OCI-LY1 (cell line): ENCODE results near the gene FMNL1.

ENCODE experiments used
- H2AFZ ChIP-seq: fragments of 200-600 bp; sonication (generic), shearing (Covaris generic); 2 replicates; pipeline ENCODE4 v1.6.0; 2014; ENCODE audit warnings: antibody characterized with exemption, mild to moderate bottlenecking, low read length
- H3F3A ChIP-seq: fragments of 200-600 bp; sonication (generic), shearing (Covaris generic); 2 replicates; pipeline ENCODE4 v1.6.0; 2014; ENCODE audit warnings: mild to moderate bottlenecking, antibody characterized with exemption, low read length, moderate library complexity; ENCODE audit not compliant: insufficient read depth
- H3K27ac ChIP-seq: fragments of 200-600 bp; sonication (generic); 2 replicates; pipeline ENCODE4 v1.5.1; 2014; ENCODE audit warnings: low read length, mixed run types, mild to moderate bottlenecking, low read depth; ENCODE audit not compliant: poor library complexity, severe bottlenecking
- H3K27me3 ChIP-seq: fragments of 200-600 bp; sonication (generic); 2 replicates; pipeline ENCODE4 v1.6.0; 2014; ENCODE audit warnings: antibody characterized with exemption, mild to moderate bottlenecking, low read length, moderate library complexity; ENCODE audit not compliant: insufficient read depth
- H3K36me3 ChIP-seq: fragments of 200-600 bp; sonication (generic); 2 replicates; pipeline ENCODE4 v1.6.1; 2014; ENCODE audit warnings: mild to moderate bottlenecking, antibody characterized with exemption, low read length, moderate library complexity, mixed read lengths; ENCODE audit not compliant: insufficient read depth
- H3K4me1 ChIP-seq: fragments of 200-600 bp; sonication (generic); 2 replicates; pipeline ENCODE4 v1.5.1; 2014; ENCODE audit warnings: mild to moderate bottlenecking, low read length, moderate library complexity; ENCODE audit not compliant: insufficient read depth, severe bottlenecking
- H3K4me2 ChIP-seq: fragments of 200-600 bp; sonication (generic), shearing (Covaris generic); 2 replicates; pipeline ENCODE4 v1.6.1; 2014; ENCODE audit warnings: low read length
- H3K4me3 ChIP-seq: fragments of 200-600 bp; sonication (generic); 2 replicates; pipeline ENCODE4 v1.5.1; 2014; ENCODE audit warnings: low read length, low read depth, mild to moderate bottlenecking, mixed read lengths; ENCODE audit not compliant: poor library complexity, severe bottlenecking
- H3K79me2 ChIP-seq: fragments of 200-600 bp; shearing (Covaris generic); 2 replicates; pipeline ENCODE4 v1.6.1; 2016; ENCODE audit warnings: mixed run types, low read length, mixed read lengths; ENCODE audit not compliant: insufficient read depth
- H3K9ac ChIP-seq: fragments of 200-600 bp; sonication (generic), shearing (Covaris generic); 2 replicates; pipeline ENCODE4 v1.6.1; 2014; ENCODE audit warnings: mild to moderate bottlenecking, low read length, mixed read lengths
- H3K9me2 ChIP-seq: fragments of 200-600 bp; sonication (generic), shearing (Covaris generic); 2 replicates; pipeline ENCODE4 v1.6.1; 2014; ENCODE audit warnings: low read depth, mild to moderate bottlenecking, low read length, mixed read lengths
- H3K9me3 ChIP-seq: fragments of 200-600 bp; shearing (Covaris generic); 2 replicates; pipeline ENCODE4 v1.6.1; 2014; ENCODE audit warnings: low read length, mixed read lengths
- H4K20me1 ChIP-seq: fragments of 200-600 bp; sonication (generic), shearing (Covaris generic); 2 replicates; pipeline ENCODE4 v1.6.0; 2016; ENCODE audit warnings: mild to moderate bottlenecking, low read length; ENCODE audit not compliant: insufficient read depth
- EZH2 ChIP-seq: fragments of 200-600 bp; sonication (generic), shearing (Covaris generic); IDR thresholded peaks from 2 replicates; pipeline ENCODE4 v1.8.0; 2017; ENCODE audit warnings: borderline replicate concordance, mixed run types, mild to moderate bottlenecking, antibody characterized with exemption, low read length, moderate library complexity, mixed read lengths
- TF ChIP-seq, protein P1 (sequence below): fragments of 200-600 bp; sonication (generic), shearing (Covaris generic); IDR thresholded peaks from 2 replicates; pipeline ENCODE4 v1.5.1; 2017; ENCODE audit warnings: mild to moderate bottlenecking, antibody characterized with exemption, low read length, moderate library complexity, mixed read lengths

Gene FMNL1

DNA sequence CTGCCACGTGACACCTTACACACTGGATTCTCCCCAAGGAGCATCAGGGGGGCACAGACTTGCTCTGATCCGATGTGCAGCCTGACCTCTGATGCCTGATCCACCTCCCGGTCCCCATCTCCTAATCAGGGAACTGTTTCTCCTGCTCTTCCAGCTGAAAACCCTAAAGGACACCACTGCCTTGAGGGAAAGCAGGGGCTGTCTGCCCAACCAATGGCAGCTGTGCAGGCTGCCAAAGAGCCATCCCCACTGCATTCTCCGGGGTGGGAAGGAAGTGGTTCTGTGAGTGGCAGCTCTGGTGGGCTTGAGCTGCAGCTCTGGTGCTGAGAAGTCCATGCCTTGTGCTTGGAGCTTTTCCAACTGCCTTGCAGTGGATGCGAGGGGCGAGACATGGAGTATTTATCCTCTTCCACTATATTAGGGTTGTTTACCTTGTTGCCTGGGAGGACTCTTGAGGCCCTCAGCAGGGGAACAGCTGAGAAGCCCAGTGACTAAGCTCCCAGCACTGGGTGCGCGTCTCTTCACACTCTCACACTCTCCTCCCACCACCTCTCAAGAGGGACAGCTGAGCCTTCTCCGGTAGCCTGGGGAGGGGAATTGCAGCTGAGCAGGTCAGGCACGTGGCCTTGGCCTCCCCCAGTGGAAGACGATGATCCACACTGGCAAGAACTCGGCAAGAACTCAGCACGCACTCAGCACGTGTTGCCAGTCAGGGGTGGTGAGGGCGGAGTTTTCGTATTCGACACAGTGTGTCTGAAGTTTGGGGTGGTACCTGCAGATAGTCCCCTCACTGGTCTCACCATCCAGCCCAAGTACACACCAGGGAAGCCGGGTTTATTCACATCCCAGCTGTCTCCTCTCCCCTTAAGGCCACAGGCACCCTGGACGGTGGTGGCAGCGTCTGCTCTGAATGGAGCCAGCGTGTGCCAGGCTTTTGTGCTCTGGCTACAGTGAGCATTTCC is 61.3 kb downstream of the FMNL1 start:
- Histone ChIP-seq H3K9me3 (no peaks in the 10 kb centered on the region), H3K79me2 (no peaks in the 10 kb centered on the region), H3K4me1 (no peaks in the 10 kb centered on the region), H3K4me2 (no peak overlapping the region), H3K27me3 (no peaks in the 10 kb centered on the region), H2AFZ (no peak overlapping the region), H3F3A (no peaks in the 10 kb centered on the region), H3K9me2 (no peaks in the 10 kb centered on the region), H4K20me1 (no peaks in the 10 kb centered on the region), H3K27ac (no peak overlapping the region), H3K4me3 (no peak overlapping the region), H3K36me3 (peaks cover 32% of the 10 kb centered on the region; the same call in 1 of the 2 replicates), H3K9ac (no peak overlapping the region)
- TF ChIP-seq, protein P1, sequence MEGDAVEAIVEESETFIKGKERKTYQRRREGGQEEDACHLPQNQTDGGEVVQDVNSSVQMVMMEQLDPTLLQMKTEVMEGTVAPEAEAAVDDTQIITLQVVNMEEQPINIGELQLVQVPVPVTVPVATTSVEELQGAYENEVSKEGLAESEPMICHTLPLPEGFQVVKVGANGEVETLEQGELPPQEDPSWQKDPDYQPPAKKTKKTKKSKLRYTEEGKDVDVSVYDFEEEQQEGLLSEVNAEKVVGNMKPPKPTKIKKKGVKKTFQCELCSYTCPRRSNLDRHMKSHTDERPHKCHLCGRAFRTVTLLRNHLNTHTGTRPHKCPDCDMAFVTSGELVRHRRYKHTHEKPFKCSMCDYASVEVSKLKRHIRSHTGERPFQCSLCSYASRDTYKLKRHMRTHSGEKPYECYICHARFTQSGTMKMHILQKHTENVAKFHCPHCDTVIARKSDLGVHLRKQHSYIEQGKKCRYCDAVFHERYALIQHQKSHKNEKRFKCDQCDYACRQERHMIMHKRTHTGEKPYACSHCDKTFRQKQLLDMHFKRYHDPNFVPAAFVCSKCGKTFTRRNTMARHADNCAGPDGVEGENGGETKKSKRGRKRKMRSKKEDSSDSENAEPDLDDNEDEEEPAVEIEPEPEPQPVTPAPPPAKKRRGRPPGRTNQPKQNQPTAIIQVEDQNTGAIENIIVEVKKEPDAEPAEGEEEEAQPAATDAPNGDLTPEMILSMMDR: no peak
- TF ChIP-seq EZH2: no peak

DNA sequence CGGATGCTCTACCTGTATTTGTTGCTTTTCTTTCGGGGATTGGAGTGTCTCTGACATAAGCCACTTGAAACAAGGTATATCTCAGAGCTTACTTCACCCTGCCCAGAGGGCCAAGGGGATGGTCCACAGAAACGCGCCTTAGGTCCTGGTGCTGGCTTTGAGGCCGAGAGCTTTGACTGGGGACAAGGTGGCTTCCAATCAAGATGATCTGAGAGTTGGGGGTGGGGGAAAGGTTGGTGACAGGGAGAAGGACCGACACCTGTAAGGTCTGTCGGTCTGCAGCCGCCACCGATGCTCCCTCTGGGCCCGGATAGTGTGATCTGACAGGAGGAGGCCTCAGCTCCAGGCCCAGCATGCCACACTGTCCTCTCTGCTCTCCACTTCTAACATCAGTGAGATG is 62.0 kb downstream of the FMNL1 start:
- H3K9me2 ChIP-seq: no peaks in the 10 kb centered on the region
- no peak overlapping the region for H3K4me3 ChIP-seq
- no peaks in the 10 kb centered on the region for H3K27me3 ChIP-seq
- H3K4me1 ChIP-seq: no peaks in the 10 kb centered on the region
- H4K20me1 ChIP-seq: no peaks in the 10 kb centered on the region
- H3K4me2 ChIP-seq: no peak overlapping the region
- H3K27ac ChIP-seq: peak overlapping the region; percentile 12
- peaks cover 36% of the 10 kb centered on the region; the same call in 1 of the 2 replicates for H3K36me3 ChIP-seq
- H3F3A ChIP-seq: no peaks in the 10 kb centered on the region
- no peak overlapping the region for H3K9ac ChIP-seq
- no peaks in the 10 kb centered on the region for H3K79me2 ChIP-seq
- no peak for TF ChIP-seq EZH2
- TF ChIP-seq, protein P1: no peak
- H3K9me3 ChIP-seq: no peaks in the 10 kb centered on the region
- no peak overlapping the region for H2AFZ ChIP-seq

DNA sequence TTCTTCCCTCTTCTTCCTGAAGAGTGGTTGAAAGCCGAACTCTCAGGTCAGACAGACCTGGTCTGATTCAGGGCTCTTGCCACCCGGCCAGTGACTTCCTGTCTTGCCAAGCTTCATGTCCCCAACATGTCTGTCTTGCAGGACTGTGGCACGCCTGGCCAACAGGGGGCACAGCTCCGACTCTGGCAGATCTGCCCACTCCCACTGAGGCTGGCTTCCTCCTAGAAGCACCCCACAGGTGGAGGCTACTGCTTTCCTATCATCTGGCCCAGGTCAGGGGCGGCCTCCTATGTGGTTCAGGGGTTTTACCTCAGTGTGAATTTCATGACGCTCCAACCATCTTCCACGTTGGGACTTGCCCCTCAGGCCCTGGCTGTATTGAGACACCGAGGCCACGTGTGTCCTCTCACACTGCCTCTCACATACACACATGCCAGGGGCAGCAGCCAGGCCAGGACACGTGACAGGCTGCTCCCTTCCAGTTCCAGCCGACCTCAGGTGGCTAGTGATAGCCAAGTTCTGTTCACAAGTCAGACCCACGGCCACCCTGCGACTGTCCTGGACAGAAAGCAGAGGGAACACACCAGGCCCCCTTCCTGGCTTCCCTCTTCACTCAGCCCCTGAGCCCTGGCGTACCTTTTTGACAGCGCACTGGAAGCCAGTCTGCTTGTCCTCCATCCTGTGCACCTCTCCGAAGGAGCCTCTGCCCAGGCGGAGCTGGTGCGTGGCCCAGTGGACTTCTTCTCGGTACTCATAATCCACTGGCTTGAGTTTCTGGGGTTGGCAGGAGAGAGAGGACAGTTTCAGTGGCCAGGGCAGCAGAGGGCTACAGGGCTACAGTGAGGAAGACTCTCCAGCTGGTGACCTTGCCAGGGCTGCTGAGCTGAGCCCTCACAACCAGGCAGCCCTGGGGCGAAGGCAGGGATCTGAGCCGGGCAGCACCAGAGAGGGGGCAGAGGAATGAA is 62.8 kb downstream of the FMNL1 start:
- Histone ChIP-seq H3K4me1 (no peaks in the 10 kb centered on the region), H4K20me1 (no peaks in the 10 kb centered on the region), H3K27me3 (no peaks in the 10 kb centered on the region), H3F3A (no peaks in the 10 kb centered on the region), H3K79me2 (no peaks in the 10 kb centered on the region), H2AFZ (no peak overlapping the region), H3K27ac (peak overlapping the region; percentile 12), H3K4me3 (no peak overlapping the region), H3K9me2 (no peaks in the 10 kb centered on the region), H3K9ac (no peak overlapping the region), H3K9me3 (no peaks in the 10 kb centered on the region), H3K4me2 (no peak overlapping the region), H3K36me3 (peaks cover 38% of the 10 kb centered on the region; the same call in 1 of the 2 replicates)
- TF ChIP-seq, protein P1: peak; percentile 65
- no peak for TF ChIP-seq EZH2
